HG02870 (cell line): ENCODE measurements around the gene MSH2.

Experiments
- ATAC-seq: cut with Tn5 transposase; IDR thresholded peaks from one replicate; pipeline ENCODE4 v1.9.1; 2021; ENCODE audit warnings: mild to moderate bottlenecking, moderate library complexity; ENCODE audit not compliant: unreplicated experiment

MSH2 gene

GRCh38 chr2:47471429-47472116, 68.6 kb downstream of the MSH2 start:
- no peak for ATAC-seq

- ATAC-seq, result no peak
These were observed 76.9 kb downstream of the MSH2 start for GRCh38 chr2:47479863-47480262.

- ATAC-seq, result no peak
These were observed 80.2 kb downstream of the MSH2 start for GRCh38 chr2:47483191-47483590.

GRCh38 chr2:47484396-47484795, 81.4 kb downstream of the MSH2 start:
- no peak for ATAC-seq

GRCh38 chr2:47485177-47485576, 82.2 kb downstream of the MSH2 start:
- no peak for ATAC-seq

- ATAC-seq, result no peak
These were observed 82.9 kb downstream of the MSH2 start for GRCh38 chr2:47485751-47486300.

- ATAC-seq, result peak; percentile 68
These were observed 84.0 kb downstream of the MSH2 start for GRCh38 chr2:47486841-47487497.

GRCh38 chr2:47487498-47487875, 84.5 kb downstream of the MSH2 start:
- no peak for ATAC-seq

GRCh38 chr2:47488870-47489584, 86.1 kb downstream of the MSH2 start:
- no peak for ATAC-seq

GRCh38 chr2:47490406-47490805, 87.5 kb downstream of the MSH2 start:
- no peak for ATAC-seq

- ATAC-seq, result no peak
These were observed 90.5 kb downstream of the MSH2 start for GRCh38 chr2:47493317-47494035.

- ATAC-seq, result no peak
These were observed 91.5 kb downstream of the MSH2 start for GRCh38 chr2:47494267-47495130.

- ATAC-seq, result no peak
These were observed 95.0 kb downstream of the MSH2 start for GRCh38 chr2:47497843-47498460.

- no peak for ATAC-seq
These were observed 96.1 kb downstream of the MSH2 start for GRCh38 chr2:47499093-47499492.

- no peak for ATAC-seq
These were observed 96.8 kb downstream of the MSH2 start for GRCh38 chr2:47499621-47500309.

- ATAC-seq, result no peak
These were observed 98.6 kb downstream of the MSH2 start for GRCh38 chr2:47501374-47502200.

GRCh38 chr2:47502498-47502897, 99.5 kb downstream of the MSH2 start:
- ATAC-seq, result peak; percentile 79

- peak; percentile 65 for ATAC-seq
These were observed 100.6 kb downstream of the MSH2 start for GRCh38 chr2:47503481-47504070.
